ENCODE measurements around the gene SVIL. TPM values are rescaled to one million over a fixed set of nuclear protein-coding genes. Genes with fewer than 3 reads are reported as not detected.
"Not testable (repeated sequence)": the region's sequence is repeated elsewhere in the genome, so short reads cannot be mapped to it uniquely, and the experiment has no call there.

SVIL gene
- total RNA-seq, 1 donor from 2014 or later, result 0.62 TPM

- H3K36me3 Mint-ChIP-seq (ENCODE audit: low read depth), result no peaks in the 10 kb centered on the region
- no peaks in the 10 kb centered on the region for H3K27me3 Mint-ChIP-seq
- ChIA-PET CTCF (interaction anchor here (0.6 kb wide), 1 partner anchor 213 kb away, joined by 3 read pairs; no protein-coding TSS in a partner anchor), POLR2A (no interaction called here)
- no peak overlapping the region for H3K27ac Mint-ChIP-seq
- H3K4me1 Mint-ChIP-seq, result peaks cover 8% of the 10 kb centered on the region
- ATAC-seq (ENCODE audit: low read depth) (no peak), DNase-seq (no peak)
- intact Hi-C loops (cut with micrococcal nuclease), result no loop called here
- H3K4me3 Mint-ChIP-seq, result no peak overlapping the region
- no peak for TF ChIP-seq CTCF (IDR thresholded peaks at IDR 0.05)
- peaks cover 3% of the 10 kb centered on the region for H3K9me3 Mint-ChIP-seq
These were observed 48.3 kb downstream of the SVIL start for GRCh38 chr10:29586509-29586908.

- ChIA-PET CTCF (interaction anchor here (0.6 kb wide), 1 partner anchor 214 kb away, joined by 3 read pairs; no protein-coding TSS in a partner anchor), POLR2A (no interaction called here)
- intact Hi-C loops (cut with micrococcal nuclease), result no loop called here
- Mint-ChIP-seq H3K4me1 (peaks cover 5% of the 10 kb centered on the region), H3K27ac (no peak overlapping the region), H3K27me3 (no peaks in the 10 kb centered on the region), H3K9me3 (peaks cover 3% of the 10 kb centered on the region), H3K4me3 (no peak overlapping the region), H3K36me3 (ENCODE audit: low read depth) (no peaks in the 10 kb centered on the region)
- no peak for ATAC-seq (ENCODE audit: low read depth)
- no peak for DNase-seq
- no peak for TF ChIP-seq CTCF (IDR thresholded peaks at IDR 0.05)
These were observed 49.2 kb downstream of the SVIL start for GRCh38 chr10:29585488-29585976.

GRCh38 chr10:29584436-29584835, 50.3 kb downstream of the SVIL start:
- Mint-ChIP-seq H3K36me3 (ENCODE audit: low read depth) (no peaks in the 10 kb centered on the region), H3K4me3 (no peak overlapping the region), H3K4me1 (no peaks in the 10 kb centered on the region), H3K27me3 (no peaks in the 10 kb centered on the region), H3K27ac (no peak overlapping the region), H3K9me3 (peaks cover 3% of the 10 kb centered on the region)
- intact Hi-C loops (cut with micrococcal nuclease), result no loop called here
- TF ChIP-seq CTCF (IDR thresholded peaks at IDR 0.05), result no peak
- DNase-seq (no peak), ATAC-seq (ENCODE audit: low read depth) (no peak)
- ChIA-PET POLR2A (no interaction called here), CTCF (no interaction called here)

GRCh38 chr10:29583674-29584073, 51.1 kb downstream of the SVIL start:
- no peaks in the 10 kb centered on the region for H3K4me1 Mint-ChIP-seq
- ChIA-PET CTCF (no interaction called here), POLR2A (no interaction called here)
- H3K9me3 Mint-ChIP-seq, result peaks cover 3% of the 10 kb centered on the region
- H3K4me3 Mint-ChIP-seq, result no peak overlapping the region
- H3K27me3 Mint-ChIP-seq, result no peaks in the 10 kb centered on the region
- H3K27ac Mint-ChIP-seq, result no peak overlapping the region
- H3K36me3 Mint-ChIP-seq (ENCODE audit: low read depth), result no peaks in the 10 kb centered on the region
- ATAC-seq (ENCODE audit: low read depth), result no peak
- intact Hi-C loops (cut with micrococcal nuclease), result no loop called here
- no peak for DNase-seq
- no peak for TF ChIP-seq CTCF (IDR thresholded peaks at IDR 0.05)

- CTCF ChIA-PET; H3K4me1 Mint-ChIP-seq; intact Hi-C loops (cut with micrococcal nuclease); H3K27ac Mint-ChIP-seq; DNase-seq; H3K36me3 Mint-ChIP-seq (ENCODE audit: low read depth); ATAC-seq (ENCODE audit: low read depth); POLR2A ChIA-PET; H3K27me3 Mint-ChIP-seq; H3K9me3 Mint-ChIP-seq; H3K4me3 Mint-ChIP-seq: not testable (repeated sequence)
These were observed 52.0 kb downstream of the SVIL start for GRCh38 chr10:29582769-29583168.

GRCh38 chr10:29579455-29579970, 55.3 kb downstream of the SVIL start:
- POLR2A ChIA-PET, result no interaction called here

More at GRCh38 chr10:29579455-29579970, 55.3 kb downstream of the SVIL start:
- no peak overlapping the region for H3K27ac Mint-ChIP-seq
- H3K4me1 Mint-ChIP-seq, result no peaks in the 10 kb centered on the region
- H3K9me3 Mint-ChIP-seq, result no peaks in the 10 kb centered on the region
- no peak for TF ChIP-seq CTCF (IDR thresholded peaks at IDR 0.05)
- CTCF ChIA-PET, result interaction anchor here (1.2 kb wide), 1 partner anchor 12 kb away, joined by 5 read pairs; no protein-coding TSS in a partner anchor
- no peaks in the 10 kb centered on the region for H3K27me3 Mint-ChIP-seq
- no peak overlapping the region for H3K4me3 Mint-ChIP-seq
- DNase-seq (no peak), ATAC-seq (ENCODE audit: low read depth) (no peak)
- H3K36me3 Mint-ChIP-seq (ENCODE audit: low read depth), result no peaks in the 10 kb centered on the region
- intact Hi-C loops (cut with micrococcal nuclease), result no loop called here

Measured in activated B cell treated with CpG ODN at 0.5 μM for 24 hours (primary cell).